Measurements from ENCODE around the gene TNS2.
"Not testable (repeated sequence)": the region's sequence is repeated elsewhere in the genome, so short reads cannot be mapped to it uniquely, and the experiment has no call there.

TNS2 gene

DNA sequence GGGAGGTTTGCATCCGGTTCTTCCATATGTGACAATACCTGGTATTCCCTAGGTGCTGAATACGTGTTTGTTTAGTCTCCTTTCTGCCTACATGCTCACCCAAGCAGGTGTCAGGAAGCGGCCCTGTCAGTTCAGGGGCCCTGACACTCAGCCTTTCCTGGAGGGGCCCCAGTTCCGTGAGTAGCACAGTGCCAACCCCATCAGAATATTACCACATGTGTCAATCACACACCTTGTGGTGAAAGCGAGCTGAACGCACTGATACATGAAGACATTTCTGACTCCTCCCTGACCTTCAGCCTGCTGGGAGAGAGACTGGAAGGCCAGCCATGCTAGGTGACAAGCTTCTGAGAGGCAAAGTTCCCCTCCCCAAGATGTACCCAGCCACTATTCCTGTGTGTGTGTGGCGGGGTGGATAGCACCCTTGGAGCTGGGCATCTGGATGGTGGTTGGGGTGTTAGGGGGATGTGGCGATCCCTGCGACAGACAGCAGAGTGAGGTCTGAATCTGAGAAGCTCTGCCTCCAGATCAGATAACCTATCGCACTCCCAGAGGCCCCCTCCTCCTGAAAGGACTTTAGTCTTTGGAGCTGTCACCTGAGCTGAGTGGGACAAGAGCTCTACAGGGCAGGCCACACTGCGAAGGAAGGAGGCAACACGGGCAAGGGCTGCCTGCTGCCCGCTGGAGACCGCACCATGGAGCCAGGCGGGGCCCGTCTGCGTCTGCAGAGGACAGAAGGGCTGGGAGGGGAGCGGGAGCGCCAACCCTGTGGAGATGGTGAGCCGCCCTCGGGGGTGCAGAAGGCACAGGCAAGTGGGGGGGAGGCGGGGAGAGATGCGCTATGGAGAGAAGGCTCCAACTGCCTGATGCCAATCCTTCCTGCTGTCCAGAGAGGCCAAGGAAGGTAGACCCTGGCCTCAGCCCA is 53.3 kb downstream of the TNS2 start, which contains the start of gene SOAT2:
Gene SOAT2 (plus strand): TSS at position 604 of the 925 bp plus-strand sequence. CDS start 92 bp downstream, at position 696.
- DNase-seq (ENCODE audit: extremely low spot score, insufficient read length, low read depth) (peak; percentile 58), FAIRE-seq (peak; percentile 90)

DNA sequence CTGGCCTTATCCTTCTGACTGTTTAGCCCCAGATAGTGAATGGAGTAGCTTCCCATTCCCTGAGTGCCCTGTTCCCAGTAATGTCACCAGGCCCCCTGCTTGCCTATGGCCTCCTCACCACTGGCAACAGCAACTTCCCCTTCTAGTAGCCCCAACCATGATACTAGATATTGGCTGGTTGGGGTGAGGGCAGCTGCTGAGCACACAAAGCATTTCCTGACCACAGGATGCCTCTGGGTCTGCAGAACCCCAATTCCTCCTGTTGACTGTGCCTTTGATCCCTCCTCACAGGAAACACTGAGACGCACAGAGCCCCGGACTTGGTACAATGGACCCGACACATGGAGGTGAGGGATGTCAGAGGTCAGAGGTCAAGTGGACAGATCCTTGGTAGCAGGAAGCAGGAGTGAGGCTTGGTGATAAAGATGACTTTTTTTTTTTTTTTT is 54.0 kb downstream of the TNS2 start:
- FAIRE-seq (peak; percentile 78), DNase-seq (ENCODE audit: extremely low spot score, insufficient read length, low read depth) (no peak)

DNA sequence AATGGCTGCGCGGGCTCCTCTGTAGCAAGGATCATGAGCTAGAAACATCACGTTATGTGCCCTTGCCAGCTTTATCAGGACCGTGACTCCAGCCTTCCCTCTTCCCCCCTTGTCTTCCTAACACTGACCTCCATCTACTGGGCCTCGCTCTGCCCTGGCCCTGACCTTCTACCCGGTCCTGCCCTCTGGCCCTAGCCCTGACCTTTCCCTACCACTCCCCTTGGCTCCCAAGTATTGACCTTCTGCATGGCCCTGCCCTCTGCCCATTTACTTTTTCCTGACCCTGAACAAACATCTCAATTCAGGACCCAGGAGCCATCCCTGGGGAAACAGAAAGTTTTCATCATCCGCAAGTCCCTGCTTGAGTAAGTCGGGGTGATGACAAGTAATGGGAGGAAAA is 55.4 kb downstream of the TNS2 start:
- DNase-seq (ENCODE audit: extremely low spot score, insufficient read length, low read depth) (no peak), FAIRE-seq (no peak)

DNA sequence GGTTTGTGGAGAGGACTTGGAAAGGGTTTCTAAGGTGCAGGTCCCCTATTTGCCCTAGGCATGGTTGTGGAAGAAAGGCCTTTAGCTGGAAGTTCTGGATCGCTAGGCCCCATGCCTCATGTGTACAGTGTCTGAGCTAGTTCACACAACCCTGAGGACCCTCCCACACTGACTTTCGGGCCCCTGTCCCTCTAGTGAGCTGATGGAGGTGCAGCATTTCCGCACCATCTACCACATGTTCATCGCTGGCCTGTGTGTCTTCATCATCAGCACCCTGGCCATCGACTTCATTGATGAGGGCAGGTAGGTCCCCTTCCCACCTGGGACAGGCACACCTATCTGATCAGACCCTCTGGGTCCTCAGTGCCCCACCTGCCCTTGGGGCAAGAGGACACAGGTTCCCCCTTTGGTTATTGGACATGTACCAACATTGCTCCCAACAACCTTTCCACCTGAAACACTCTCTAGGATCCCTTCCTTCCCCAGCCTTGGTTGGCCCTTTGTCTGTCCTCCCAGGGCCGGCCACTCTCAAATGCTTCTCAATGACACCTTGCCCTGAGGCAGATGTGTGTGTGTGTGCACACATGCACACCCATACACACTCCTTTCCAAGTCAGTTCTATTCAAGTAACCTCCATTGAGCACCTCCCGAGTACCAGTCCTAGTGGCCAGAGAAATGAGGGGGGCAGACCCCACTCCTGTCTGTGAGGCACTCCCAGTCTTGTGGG is 56.0 kb downstream of the TNS2 start:
- FAIRE-seq (no peak), DNase-seq (ENCODE audit: extremely low spot score, insufficient read length, low read depth) (no peak)

DNA sequence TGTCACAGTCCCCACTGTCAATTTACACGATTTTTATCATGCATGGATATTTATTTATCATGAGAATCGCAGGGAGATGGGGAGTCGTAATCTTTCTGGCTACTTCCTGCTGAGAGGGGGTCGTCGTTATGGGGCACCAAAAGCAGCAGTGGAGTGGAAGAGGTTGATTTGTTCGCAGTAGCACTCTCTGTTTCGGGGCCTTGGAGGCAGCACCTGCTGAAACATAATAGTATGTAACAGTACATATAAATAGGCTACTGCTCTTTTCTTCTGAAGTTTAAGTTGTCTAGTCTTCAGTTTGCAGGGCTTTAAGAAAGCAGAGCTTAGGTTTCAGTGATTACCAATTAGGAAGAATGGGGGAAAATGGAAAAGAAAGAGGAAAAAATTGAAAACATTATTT is 57.3 kb downstream of the TNS2 start:
- FAIRE-seq (no peak), DNase-seq (ENCODE audit: extremely low spot score, insufficient read length, low read depth) (no peak)

DNA sequence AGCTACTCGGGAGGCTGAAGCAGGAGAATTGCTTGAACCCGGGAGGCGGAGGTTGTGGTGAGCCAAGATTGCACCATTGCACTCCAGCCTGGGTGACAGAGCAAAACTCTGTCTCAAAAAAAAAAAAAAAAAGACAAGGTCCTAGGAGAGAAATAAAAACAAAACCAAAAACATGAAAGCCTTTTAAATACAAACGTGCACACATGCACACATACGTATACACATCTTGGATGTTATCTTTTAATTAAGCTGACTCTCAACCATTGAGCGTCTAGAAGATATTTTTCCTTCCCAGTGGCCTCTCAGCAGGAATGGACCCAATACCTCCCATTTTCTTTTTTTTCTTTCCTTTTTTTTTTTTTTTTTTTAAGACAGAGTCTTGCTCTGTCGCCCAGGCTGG is 62.6 kb downstream of the TNS2 start:
- not testable (repeated sequence) for FAIRE-seq; DNase-seq (ENCODE audit: extremely low spot score, insufficient read length, low read depth)

DNA sequence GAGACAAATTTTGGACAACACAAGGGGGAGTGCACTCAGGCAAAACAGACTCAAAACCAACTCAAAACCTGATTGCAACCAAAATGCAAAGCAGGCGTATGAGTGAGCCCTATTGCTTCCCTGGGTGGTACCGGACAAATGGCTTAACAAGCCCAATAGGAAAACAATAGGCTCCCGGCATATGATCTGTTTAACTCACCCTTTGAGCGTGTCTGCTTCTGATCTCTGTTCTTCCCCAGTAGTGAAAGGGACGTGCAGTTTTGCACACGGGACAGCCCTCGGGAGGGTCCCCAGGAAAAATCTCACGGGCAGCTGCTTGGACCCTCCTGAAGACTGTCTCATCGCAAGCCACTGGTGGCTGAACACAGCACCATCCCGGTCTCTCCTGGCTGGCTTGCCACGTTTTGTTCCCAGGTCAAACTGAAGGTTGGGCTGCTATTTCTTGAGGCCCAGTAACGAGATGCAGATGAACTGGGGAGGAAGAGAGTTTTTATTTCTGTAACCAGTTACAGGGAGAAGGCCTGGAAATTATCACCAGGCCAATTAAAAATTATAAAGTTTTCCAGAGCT is 63.4 kb downstream of the TNS2 start:
- peak; percentile 9 for FAIRE-seq
- DNase-seq (ENCODE audit: extremely low spot score, insufficient read length, low read depth) = no peak

DNA sequence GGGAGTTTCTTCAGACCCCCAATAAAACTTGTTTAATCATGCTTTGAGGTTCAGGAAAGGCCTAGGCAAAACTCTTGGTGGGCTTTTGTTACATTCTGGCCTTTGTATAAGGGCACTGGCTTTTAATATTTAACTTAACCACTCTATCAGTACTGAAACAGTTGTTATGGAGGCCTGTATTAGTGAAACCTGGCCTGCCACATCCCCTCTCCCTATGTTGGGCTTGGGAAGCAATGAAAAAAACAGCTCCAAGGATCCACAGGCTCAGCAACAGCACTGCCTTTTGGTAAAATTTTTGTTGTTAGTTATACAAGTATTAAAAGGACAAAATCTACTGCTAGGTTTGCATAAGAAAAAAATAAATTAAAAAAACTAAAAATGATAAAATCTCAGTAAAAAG is 64.1 kb downstream of the TNS2 start:
- DNase-seq (ENCODE audit: extremely low spot score, insufficient read length, low read depth) (no peak), FAIRE-seq (peak; percentile 39)

All from GM18507 (cell line).